DOHH2 (cell line): Measurements from ENCODE around the gene TOMM34.

Experiments used
- EZH2phosphoT487 ChIP-seq: fragments of 200-600 bp; sonication (generic); IDR thresholded peaks from 2 replicates; pipeline ENCODE4 v1.6.1; 2017; ENCODE audit warnings: borderline replicate concordance, mild to moderate bottlenecking, antibody characterized with exemption, low read length, moderate library complexity, mixed read lengths
- TF ChIP-seq, protein P1 (sequence below): fragments of 200-600 bp; sonication (generic); IDR thresholded peaks from one replicate; pipeline ENCODE4 v1.5.1; 2014; ENCODE audit warnings: antibody characterized with exemption, mild to moderate bottlenecking, low read depth, low read length; ENCODE audit not compliant: poor library complexity, severe bottlenecking

DNA sequence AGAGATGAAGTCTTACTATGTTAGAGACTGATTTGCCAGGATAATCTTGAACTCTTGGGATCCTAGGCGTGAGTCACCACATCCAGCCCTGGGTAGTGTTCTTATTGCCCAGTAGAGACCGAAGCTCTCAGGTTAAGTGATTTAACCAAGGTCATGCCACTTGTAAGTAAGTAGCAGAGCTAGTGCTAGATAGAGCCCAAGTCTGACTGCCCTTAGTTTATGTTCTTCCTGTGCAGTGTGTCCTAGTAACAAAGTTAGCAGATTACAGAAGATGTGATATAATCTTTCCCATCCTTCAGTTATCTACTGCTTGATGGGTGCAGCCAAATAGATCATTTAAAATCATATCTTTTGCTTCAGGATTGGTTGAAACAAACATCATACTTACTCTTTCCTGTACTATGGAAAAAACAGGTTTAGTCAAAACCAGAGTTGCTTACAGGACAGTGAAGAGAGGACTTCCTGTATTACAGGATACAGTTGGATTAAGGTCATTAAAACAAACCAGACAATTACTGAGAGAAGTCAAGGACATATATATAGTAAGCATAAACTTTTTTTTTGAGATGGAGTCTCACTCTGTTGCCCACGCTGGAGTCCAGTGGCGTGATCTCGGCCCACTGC, 59.9 kb downstream of the TOMM34 start:
- TF ChIP-seq, protein P1, sequence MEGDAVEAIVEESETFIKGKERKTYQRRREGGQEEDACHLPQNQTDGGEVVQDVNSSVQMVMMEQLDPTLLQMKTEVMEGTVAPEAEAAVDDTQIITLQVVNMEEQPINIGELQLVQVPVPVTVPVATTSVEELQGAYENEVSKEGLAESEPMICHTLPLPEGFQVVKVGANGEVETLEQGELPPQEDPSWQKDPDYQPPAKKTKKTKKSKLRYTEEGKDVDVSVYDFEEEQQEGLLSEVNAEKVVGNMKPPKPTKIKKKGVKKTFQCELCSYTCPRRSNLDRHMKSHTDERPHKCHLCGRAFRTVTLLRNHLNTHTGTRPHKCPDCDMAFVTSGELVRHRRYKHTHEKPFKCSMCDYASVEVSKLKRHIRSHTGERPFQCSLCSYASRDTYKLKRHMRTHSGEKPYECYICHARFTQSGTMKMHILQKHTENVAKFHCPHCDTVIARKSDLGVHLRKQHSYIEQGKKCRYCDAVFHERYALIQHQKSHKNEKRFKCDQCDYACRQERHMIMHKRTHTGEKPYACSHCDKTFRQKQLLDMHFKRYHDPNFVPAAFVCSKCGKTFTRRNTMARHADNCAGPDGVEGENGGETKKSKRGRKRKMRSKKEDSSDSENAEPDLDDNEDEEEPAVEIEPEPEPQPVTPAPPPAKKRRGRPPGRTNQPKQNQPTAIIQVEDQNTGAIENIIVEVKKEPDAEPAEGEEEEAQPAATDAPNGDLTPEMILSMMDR, result no peak
- TF ChIP-seq EZH2phosphoT487, result no peak
